Neural cell (in vitro differentiated cells): ENCODE measurements around the gene GALT.

Source experiments
- CTCF ChIP-seq: fragments of 450-650 bp; IDR thresholded peaks from 2 replicates; pipeline ENCODE4 v1.5.1; 2014; ENCODE audit warnings: antibody characterized with exemption, mild to moderate bottlenecking, moderate library complexity; ENCODE audit not compliant: poor library complexity, severe bottlenecking
- EP300 ChIP-seq: fragments of 450-650 bp; conservative IDR thresholded peaks from 2 replicates; pipeline ENCODE4 v1.6.1; 2014; ENCODE audit warnings: antibody characterized with exemption, mild to moderate bottlenecking, moderate library complexity; ENCODE audit not compliant: poor library complexity, severe bottlenecking
- POLR2AphosphoS5 ChIP-seq: IDR thresholded peaks from 2 replicates; pipeline ENCODE4 v1.6.1; 2012

- TF ChIP-seq CTCF (no peak), POLR2AphosphoS5 (no peak), EP300 (no peak)
Observed at GRCh38 chr9:34630402-34631154, 15.9 kb upstream of the GALT start.
